DMS79 (cell line): ENCODE results near the gene ATP5F1E.
"Not testable (repeated sequence)": the region's sequence is repeated elsewhere in the genome, so short reads cannot be mapped to it uniquely, and the experiment has no call there.

Source experiments
- DNase-seq: peaks from one replicate; lab custom pipeline; 2025; lab: John Stamatoyannopoulos, UW

ATP5F1E gene

GRCh38 chr20:59019217-59019616 lies 12.9 kb downstream of the ATP5F1E start, which contains the start of gene TUBB1:
Gene TUBB1, plus strand, starts transcription at chr20:59019429. Its CDS starts 94 bp downstream, at chr20:59019523.
- no peak for DNase-seq

- DNase-seq, result no peak
These were observed 13.3 kb downstream of the ATP5F1E start for GRCh38 chr20:59018817-59019216.

DNA sequence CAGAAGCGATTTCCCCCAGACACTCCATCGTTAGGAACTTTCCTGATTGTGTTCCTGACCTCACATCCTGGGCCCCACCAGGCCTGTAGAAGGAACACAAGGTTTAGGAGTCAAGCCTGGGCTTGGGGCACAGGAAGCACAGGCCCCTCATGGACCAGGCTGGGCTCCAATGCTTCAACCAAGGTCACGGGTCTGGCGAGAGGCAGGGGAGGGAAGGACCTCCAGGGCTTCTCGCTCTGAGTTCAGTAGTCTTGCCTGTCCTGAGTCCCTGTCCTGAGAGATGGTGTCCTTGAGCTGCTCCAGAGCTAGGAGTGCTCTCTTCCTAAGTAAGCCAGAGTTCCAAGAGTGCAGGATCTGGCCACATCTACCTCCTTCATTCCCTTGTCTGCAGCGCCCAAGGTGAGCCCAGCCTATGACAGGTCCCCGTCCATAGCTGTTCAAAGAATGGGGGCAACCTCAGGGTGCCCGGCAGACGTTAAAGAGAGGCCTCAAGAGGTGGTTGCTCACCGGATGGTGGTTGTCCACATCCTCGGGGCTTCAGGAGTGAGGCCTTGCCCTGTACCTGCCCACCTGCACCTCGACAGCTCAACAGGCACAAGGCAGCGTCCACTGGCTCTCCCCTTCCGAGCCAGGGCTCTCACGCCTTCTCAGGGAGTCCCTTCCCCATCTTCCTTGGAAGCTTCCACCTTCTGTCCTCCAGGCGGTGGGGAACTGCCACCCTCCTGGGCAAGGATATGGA lies 14.5 kb downstream of the ATP5F1E start:
- no peak for DNase-seq

- no peak for DNase-seq
These were observed 15.2 kb downstream of the ATP5F1E start for GRCh38 chr20:59016795-59017492.

DNA sequence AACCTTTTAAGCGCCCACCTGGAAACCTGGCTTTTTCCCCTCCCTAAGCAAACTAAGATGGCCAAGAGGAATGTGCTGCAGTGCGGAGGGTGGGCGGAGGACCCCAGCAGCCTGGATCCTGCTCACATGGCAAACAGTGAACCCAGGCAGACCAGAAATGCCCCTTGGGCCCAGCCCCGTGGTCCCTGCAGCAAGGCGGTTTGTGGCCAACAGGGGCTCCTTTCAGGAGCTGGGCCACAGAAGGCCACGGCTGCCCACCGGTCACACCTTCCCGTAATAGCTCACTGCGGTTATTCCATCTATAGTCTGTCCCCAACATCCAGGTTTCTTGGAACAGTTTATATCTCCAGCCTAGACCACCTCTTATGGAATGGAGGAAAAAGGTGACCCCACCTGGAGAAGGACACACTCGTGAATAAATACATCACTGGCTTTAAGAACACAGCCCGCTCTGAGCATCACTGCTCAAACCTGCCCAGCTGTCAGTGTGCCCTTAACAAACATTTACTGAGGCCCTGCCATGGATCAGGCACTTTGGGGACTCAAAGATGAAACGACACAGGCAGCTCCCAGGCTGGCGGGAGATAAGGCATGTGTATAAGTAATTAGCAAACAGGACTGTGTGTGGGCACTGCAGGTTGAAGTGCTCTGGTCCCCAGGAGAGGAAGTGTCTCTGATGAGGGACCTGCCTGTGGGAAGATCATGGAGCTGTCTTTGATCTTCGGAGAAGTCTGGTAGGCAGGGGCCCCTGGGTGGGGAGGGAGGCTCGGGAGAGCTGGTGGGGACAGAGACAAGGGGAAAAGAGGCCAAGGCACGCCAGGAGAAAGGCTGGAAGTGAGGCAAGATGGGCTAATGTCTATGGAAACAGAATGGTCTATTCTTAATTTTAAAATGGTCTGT lies 16.1 kb downstream of the ATP5F1E start:
- no peak for DNase-seq

- DNase-seq, result no peak
These were observed 16.7 kb downstream of the ATP5F1E start for GRCh38 chr20:59015411-59015810.

DNA sequence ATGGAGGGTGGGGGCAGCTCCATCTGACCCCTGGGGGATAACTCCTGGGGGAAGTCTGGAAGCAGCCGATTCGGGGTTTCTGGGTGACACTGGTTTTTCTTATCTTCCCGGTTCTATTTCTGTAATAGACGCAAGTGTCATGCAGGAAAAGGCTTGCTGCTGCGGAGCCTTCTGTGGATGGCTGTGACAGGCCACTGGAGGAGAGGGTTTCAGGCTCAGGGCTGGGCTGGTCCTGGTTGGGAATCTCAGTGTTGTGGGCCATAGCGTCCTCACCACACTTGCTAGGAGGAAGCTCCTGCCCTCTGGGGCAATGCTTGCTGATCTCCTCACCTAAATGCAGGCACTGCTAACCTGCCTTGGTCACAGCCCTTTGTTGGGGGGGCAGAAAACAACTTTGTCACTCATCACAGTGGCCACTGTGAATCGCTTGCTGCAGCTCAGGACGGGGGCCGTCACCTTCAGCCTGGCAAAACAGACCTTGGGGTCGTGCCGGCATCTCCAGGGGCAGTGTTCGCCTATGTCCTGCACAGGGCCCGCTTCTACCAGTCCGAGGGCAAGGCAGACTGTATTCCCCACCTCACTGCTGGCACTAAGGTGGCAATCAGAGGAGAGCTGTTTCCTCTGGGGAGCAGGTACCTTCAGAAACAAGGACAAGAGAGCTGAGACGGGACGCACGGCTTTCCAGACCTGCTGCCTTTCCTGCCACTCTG lies 17.3 kb downstream of the ATP5F1E start:
- no peak for DNase-seq

DNA sequence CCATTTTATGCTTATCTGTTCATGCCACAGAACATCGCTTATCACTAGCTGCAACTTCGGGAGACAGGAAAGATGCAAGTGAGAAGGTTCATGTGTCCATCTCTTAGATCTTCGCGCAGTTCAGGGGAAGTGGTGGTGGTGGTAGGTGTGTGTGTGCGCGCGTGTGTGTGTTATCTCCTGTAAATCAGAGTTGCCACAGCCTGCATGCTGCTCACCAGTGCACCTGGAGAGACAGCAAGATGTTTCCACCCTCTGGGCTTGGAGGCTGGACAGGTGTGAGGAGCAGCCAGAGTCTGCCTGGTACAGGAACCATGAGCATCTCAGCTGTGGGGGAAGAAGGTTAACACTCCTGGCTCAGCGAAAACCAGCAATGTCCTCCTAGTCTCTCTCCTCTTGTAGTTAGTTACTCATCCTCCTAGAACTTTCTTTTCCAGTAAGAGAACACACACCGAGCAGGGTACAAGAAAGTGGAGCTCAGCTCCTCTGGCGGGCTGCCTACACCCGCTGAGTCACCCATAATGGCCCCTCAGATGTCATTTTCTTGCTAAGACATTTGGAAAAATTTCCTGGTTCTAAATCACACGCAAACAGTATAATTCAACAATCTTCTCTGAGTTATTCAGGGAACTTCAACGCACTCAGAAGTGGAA lies 18.1 kb downstream of the ATP5F1E start:
- no peak for DNase-seq

- DNase-seq, result no peak
These were observed 18.8 kb downstream of the ATP5F1E start for GRCh38 chr20:59013031-59013951.

- not testable (repeated sequence) for DNase-seq
These were observed 20.3 kb downstream of the ATP5F1E start for GRCh38 chr20:59011874-59012157.

DNA sequence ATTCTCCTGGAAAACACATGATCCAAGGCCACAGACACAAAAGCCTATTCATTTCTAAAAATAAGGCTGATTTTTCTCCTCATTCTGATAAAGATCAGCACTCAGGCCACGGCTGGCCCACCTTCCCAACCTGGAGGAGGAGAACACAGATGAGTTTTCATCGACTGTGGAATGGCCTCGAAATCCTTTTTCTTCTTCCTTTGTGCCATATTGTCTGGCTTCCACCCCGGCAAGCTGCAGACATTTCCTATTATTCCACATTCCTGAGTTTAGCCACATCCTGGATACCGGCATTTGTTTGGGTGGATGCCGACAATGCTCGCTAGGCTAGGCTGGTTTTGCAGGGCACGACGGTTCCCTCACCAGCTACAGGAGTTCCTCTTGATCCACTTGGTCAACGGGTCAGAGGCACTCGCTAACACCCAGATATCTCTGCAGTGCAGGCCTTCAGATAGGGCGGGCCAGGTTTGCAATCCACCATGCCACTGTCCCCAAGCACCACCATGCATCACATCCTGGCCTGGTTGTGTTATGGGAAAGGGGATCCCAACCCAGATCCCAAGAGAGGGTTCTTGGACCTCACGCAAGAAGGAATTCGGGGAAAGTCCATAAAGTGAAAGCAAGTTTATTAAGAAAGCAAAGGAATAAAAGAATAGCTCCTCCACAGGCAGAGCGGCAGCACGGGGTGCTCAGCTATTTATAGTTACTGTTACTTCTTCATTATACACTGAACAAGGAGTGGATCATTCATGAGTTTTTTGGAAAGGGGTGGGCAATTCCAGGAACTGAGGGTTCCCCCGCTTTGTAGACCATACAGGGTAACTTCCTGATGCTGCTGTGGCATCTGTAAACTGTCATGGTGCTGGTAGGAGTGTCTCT lies 20.9 kb downstream of the ATP5F1E start:
- no peak for DNase-seq

DNA sequence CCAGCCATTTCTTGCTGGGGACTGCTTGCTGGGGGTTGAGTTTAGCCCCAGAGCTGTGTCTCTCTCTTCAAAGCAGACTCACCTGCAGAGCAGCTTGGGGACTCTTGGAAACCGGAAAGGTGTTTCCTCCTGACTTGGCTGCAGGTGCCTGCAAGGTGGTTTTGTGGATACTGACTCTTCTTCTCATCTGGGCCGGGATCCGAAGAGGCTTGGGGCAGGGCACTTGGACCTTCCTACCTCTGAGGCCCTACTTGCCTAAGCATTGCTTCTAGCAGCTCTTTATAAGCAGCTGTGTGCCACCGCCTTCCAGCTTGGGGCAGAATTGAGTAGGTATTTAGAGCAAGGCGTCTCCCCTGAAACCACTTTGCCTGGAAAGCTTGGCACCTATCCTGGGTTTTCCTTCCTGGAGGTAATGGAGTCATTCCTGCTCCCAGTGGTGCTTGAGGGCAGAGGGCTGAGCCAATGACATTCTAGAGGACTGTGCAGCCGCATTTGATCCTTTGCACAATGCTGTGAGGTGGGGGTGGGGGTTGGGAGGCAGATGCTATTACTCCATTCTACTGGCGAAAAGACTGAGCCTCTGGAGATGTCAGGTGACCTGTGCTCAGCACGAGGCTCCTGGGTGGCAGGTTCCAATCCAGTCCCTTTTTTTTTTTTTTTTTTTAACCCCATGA lies 21.7 kb downstream of the ATP5F1E start:
- DNase-seq, result no peak

GRCh38 chr20:59008715-59009336 lies 23.3 kb downstream of the ATP5F1E start:
- DNase-seq, result no peak

- DNase-seq, result no peak
These were observed 24.2 kb downstream of the ATP5F1E start for GRCh38 chr20:59007665-59008511.

DNA sequence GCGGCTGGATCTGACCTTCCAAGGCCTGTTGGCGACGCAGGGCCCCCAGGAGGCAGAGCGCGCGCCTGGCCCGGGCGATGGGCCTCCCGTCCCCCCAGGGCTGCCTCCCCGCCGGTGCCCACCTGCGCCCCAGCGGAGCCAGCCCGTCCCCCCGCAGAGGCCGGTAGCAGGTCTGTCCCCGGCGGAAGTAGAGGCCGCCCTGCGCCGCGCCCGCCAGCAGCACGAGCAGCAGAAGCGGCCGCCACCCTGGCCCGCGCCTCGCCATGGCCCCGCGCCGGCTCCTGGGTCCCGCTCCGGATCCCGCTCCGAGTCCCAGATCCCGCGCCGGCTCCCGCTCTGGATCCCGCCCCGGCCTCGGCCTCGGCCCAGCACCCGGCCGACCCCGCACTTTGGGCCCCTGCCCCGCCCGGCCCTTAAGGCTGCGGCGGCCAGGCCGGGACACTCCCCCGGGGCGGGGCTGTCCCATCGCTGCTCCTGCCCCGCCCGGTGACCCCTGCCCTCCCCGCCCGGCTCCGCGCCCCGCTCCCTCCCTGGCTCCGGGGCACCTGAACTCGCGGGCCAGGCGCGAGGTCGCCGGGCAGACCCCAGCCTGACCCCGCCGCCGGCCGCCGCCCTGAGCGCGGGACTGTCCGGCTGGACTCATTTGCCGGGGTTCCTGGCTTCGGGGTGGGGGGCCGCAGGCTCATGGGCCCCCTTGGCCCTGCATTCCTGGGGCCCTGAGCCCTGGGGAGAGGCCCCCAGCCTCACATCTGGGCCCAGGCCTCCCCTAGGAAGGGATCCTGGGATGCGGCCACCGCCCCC lies 25.1 kb downstream of the ATP5F1E start, which contains the start of gene CTSZ:
Gene CTSZ (minus strand): TSS at position 391 of the 801 bp plus-strand sequence. CDS start 126 bp downstream, at position 265.
- no peak for DNase-seq

- DNase-seq, result no peak
These were observed 25.8 kb downstream of the ATP5F1E start for GRCh38 chr20:59006167-59006863.
